NB4 (cell line): ENCODE results near the gene PSD4.

ENCODE experiments used
- MYC ChIP-seq: IDR thresholded peaks from 2 replicates; pipeline ENCODE4 v1.6.1; 2011; ENCODE audit warnings: low read depth, low read length
- POLR2A ChIP-seq: IDR thresholded peaks from 2 replicates; pipeline ENCODE4 v1.6.1; 2011; ENCODE audit warnings: mild to moderate bottlenecking; ENCODE audit not compliant: insufficient read length; ENCODE audit errors: extremely low read depth
- TF ChIP-seq, protein P1 (sequence below): IDR thresholded peaks from one replicate; pipeline ENCODE4 v1.5.1; 2012; ENCODE audit warnings: low read depth, low read length

DNA sequence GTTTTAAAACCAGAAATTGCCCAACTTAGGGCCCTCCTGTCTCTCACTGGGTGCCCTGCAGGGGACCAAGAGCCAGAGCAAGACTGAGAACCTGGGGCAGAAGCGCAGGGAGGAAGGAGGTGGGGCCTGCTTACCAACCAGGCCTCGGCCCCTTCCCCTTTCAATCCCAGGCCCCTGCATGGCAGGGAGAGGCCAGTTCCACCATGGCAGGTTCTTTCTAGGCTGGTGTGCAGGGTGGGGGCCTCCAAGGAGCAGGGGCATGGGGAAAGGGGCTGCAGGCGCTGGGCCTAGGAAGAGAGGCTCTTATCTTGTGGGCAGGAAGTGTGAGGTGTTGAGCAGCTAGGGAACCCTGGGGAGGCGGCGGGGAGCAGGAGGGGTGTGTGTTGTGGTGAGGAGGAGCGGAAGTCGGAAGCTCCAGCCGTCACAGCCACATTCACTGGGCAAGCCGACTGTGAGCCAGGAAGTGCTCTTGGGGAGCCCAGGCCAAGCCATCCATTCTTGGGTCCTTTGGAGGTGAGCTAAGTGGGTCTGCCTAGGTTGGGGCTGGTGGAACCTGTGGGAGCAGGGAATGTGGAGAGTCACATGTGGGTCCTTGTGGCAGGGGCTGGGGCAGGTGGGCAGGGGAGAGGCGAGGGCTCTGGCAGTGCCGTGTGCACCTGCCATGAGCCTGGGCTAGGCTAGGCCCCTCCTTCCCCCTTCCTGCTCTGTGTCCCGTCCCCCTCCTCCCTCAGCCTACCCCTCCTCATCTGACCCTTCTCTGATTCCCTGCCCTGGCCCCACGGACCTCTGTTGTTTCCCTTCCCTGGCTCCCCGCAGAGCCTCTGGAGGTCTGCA, at the start of gene PSD4:
- TF ChIP-seq, protein P1, sequence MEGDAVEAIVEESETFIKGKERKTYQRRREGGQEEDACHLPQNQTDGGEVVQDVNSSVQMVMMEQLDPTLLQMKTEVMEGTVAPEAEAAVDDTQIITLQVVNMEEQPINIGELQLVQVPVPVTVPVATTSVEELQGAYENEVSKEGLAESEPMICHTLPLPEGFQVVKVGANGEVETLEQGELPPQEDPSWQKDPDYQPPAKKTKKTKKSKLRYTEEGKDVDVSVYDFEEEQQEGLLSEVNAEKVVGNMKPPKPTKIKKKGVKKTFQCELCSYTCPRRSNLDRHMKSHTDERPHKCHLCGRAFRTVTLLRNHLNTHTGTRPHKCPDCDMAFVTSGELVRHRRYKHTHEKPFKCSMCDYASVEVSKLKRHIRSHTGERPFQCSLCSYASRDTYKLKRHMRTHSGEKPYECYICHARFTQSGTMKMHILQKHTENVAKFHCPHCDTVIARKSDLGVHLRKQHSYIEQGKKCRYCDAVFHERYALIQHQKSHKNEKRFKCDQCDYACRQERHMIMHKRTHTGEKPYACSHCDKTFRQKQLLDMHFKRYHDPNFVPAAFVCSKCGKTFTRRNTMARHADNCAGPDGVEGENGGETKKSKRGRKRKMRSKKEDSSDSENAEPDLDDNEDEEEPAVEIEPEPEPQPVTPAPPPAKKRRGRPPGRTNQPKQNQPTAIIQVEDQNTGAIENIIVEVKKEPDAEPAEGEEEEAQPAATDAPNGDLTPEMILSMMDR: no peak
- peak; percentile 85 for TF ChIP-seq POLR2A
- peak; percentile 46; the same call in 1 of the 2 replicates for TF ChIP-seq MYC
